ENCODE data around the gene PAX3.

The PAX3 gene

GRCh38 chr2:222264791-222265320 lies 33.9 kb downstream of the PAX3 start:
- TF ChIP-seq CTCF (IDR thresholded peaks at IDR 0.05; ENCODE audit: low read depth, low read length, missing control alignments) = no peak
- no peak overlapping the region for H3K4me3 ChIP-seq (ENCODE audit: low read depth, low read length)
- no peak for DNase-seq (ENCODE audit: low read depth)
- in situ Hi-C loops (cut with HindIII; ENCODE audit: low sequenced_read_pairs) = no loop called here

GRCh38 chr2:222261504-222261903 lies 37.3 kb downstream of the PAX3 start:
- TF ChIP-seq CTCF (IDR thresholded peaks at IDR 0.05; ENCODE audit: low read depth, low read length, missing control alignments) = no peak
- H3K4me3 ChIP-seq (ENCODE audit: low read depth, low read length) = no peak overlapping the region
- in situ Hi-C loops (cut with HindIII; ENCODE audit: low sequenced_read_pairs) = no loop called here
- no peak for DNase-seq (ENCODE audit: low read depth)

GRCh38 chr2:222257645-222258044 lies 41.2 kb downstream of the PAX3 start:
- in situ Hi-C loops (cut with HindIII; ENCODE audit: low sequenced_read_pairs) = no loop called here
- DNase-seq (ENCODE audit: low read depth) = no peak
- TF ChIP-seq CTCF (IDR thresholded peaks at IDR 0.05; ENCODE audit: low read depth, low read length, missing control alignments) = no peak
- H3K4me3 ChIP-seq (ENCODE audit: low read depth, low read length) = no peak overlapping the region

GRCh38 chr2:222256250-222256649 lies 42.5 kb downstream of the PAX3 start:
- no peak overlapping the region for H3K4me3 ChIP-seq (ENCODE audit: low read depth, low read length)
- TF ChIP-seq CTCF (IDR thresholded peaks at IDR 0.05; ENCODE audit: low read depth, low read length, missing control alignments) = no peak
- no peak for DNase-seq (ENCODE audit: low read depth)
- in situ Hi-C loops (cut with HindIII; ENCODE audit: low sequenced_read_pairs) = no loop called here

GRCh38 chr2:222255090-222255489 lies 43.7 kb downstream of the PAX3 start:
- no peak for TF ChIP-seq CTCF (IDR thresholded peaks at IDR 0.05; ENCODE audit: low read depth, low read length, missing control alignments)
- no peak overlapping the region for H3K4me3 ChIP-seq (ENCODE audit: low read depth, low read length)
- in situ Hi-C loops (cut with HindIII; ENCODE audit: low sequenced_read_pairs) = no loop called here
- no peak for DNase-seq (ENCODE audit: low read depth)

- no peak for DNase-seq (ENCODE audit: low read depth)
- in situ Hi-C loops (cut with HindIII; ENCODE audit: low sequenced_read_pairs) = no loop called here
- no peak for TF ChIP-seq CTCF (IDR thresholded peaks at IDR 0.05; ENCODE audit: low read depth, low read length, missing control alignments)
- no peak overlapping the region for H3K4me3 ChIP-seq (ENCODE audit: low read depth, low read length)
These were observed 48.5 kb downstream of the PAX3 start for GRCh38 chr2:222250313-222250712.

- no peak for DNase-seq (ENCODE audit: low read depth)
- in situ Hi-C loops (cut with HindIII; ENCODE audit: low sequenced_read_pairs) = no loop called here
- no peak for TF ChIP-seq CTCF (IDR thresholded peaks at IDR 0.05; ENCODE audit: low read depth, low read length, missing control alignments)
- H3K4me3 ChIP-seq (ENCODE audit: low read depth, low read length) = no peak overlapping the region
These were observed 49.4 kb downstream of the PAX3 start for GRCh38 chr2:222249444-222249843.

Measured in astrocyte of the cerebellum (primary cell).